Renal cortical epithelial cell (primary cell): Measurements from ENCODE around the gene CALML5. TPM values are rescaled to one million over a fixed set of nuclear protein-coding genes. Genes with fewer than 3 reads are reported as not detected.
A peak's percentile ranks its signal among the peaks of the same experiment; 100 is the strongest.
"Not testable (repeated sequence)": the region's sequence is repeated elsewhere in the genome, so short reads cannot be mapped to it uniquely, and the experiment has no call there.

ENCODE experiments used
- DNase-seq: peaks from one replicate; pipeline ENCODE4 v3.0.0-alpha.2; 2011; ENCODE audit warnings: low read depth
- total RNA-seq: library from RNA; depleted of rRNA; stranded (reverse); fragments of >200 nt; gene quantifications from 2 replicates; pipeline ENCODE4 v1.2.3, GENCODE V29; 2014

The CALML5 gene
- total RNA-seq, 1 donor from 2014 or later, result not detected

DNA sequence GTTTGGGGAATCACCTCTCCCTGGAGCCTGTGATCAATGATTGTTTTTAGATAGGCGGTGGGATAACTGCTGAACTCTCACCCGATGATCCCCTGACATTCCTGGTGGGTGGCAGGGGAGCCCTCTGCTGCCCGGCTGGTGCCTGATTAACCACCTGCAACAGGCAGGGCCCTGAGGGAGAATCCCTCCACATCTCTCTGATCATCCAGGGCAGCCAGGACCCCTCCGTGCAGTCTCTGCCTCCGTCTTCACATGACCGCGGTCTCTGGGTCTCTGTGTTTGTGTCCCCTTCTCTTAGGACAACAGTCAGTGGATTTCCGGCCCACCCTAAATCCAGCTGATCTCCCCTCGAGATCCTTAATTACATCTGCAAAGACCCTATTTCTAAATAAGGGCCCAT is 17.4 kb downstream of the CALML5 start:
- DNase-seq, result no peak

DNA sequence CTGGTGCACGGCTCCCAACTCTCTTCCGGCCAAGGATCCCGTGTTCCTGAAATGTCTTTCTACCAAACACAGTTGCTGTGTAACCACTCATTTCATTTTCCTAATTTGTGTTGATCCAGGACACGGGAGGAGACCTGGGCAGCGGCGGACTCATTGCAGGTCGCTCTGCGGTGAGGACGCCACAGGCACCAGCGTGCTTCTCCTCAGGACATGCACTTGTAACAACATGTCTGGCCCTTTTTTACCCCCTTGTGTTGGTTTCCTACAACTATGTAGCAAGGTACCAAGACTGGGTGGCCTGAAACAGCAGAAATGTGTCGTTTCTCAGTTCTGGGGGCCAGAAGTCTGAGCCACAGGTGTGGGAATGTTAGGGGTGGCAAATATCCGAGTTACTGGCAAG is 18.2 kb downstream of the CALML5 start:
- no peak for DNase-seq

DNA sequence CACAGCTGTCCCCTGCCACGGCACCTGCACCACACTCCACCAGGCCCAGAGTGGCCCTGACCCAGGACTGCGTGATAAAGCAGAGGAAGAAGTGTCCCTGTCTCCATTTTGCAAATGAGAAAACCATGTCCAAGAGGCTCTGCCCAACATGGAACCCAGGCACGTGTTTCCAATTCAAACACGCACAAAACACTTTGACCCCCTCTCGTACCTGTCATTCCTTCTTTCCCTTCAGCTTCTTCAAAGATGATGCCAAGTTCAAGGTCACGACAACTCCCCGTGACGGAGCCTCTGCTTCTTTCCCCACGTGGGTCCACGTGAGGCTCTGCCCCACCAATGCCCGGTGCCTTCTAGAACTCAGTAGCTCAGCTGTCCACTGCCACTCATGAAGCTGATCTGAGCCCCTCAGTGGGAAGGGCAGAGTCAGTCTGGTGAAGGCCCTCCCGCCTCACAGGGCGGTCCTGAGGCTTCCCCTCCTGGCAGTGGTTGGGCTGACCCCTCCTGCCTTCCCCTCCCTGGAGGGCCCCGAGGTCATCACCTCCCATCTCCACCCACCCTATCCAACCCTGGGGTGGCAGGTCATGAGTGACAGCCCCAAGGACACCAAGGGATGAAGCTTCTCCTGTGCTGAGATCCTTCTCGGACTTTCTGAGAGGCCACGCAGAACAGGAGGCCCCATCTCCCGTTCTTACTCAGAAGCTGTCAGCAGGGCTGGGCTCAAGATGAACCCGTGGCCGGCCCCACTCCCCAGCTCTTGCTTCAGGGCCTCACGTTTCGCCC is 19.0 kb downstream of the CALML5 start:
- DNase-seq, result no peak

DNA sequence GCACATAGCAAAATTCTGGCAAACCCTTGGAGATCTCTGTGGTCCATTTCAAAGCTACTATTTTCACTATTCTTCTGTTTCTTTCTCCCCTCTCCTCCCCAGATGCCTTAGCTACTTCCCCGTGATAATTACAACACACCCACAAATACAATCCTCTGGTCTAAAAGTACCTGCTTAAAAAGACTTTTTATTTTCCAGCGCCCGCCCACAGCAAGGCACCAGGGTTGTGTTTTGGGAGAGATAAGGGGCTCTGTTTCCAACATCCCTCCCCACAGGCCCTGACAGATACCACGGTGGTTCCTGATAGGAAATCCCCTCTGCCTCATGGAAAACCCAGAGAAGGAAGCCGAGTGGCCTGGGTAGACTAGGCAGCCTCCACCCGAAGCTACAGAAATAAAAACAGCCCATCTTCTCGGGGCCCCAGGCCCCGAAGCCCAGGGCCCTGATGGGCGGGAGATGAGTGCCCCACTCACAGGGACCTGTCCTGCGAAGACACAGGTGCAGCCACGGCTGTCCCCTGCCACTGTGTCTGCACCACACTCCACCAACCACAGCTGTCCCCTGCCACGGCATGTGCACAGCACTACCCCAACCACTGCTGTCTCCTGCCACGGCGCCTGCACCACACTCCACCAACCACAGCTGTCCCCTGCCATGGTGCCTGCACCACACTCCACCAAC is 19.7 kb downstream of the CALML5 start:
- DNase-seq, result no peak

DNA sequence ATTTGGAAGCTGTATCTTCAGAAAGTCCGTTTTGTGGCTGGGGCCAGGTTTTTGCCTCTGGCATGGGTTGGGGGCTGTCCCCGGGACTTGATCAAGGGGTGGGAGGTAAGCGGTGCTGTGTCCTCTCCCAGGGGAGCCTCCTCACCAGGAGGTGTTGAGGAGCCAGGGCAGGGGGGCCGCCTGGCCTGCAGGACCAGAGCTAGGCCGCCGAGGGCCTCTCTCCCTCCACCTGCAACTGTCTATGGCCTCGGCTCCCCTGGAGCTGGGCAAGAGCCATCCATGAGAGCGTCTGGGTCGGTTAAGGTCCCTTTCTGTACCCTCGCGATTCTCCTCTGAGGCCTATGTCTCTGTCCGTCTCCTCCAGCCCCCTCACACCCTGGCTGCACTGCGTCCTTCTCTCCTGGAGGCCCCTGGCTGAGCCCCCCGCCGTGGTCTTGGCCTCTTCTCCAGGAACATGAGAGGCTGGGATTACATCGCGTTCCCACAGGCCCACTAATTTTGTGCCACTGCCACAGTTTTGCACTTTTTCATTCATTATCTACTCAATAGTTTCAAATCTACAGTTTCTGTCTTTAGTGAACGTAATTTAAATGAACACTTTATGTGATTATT is 20.6 kb downstream of the CALML5 start:
- no peak for DNase-seq

DNA sequence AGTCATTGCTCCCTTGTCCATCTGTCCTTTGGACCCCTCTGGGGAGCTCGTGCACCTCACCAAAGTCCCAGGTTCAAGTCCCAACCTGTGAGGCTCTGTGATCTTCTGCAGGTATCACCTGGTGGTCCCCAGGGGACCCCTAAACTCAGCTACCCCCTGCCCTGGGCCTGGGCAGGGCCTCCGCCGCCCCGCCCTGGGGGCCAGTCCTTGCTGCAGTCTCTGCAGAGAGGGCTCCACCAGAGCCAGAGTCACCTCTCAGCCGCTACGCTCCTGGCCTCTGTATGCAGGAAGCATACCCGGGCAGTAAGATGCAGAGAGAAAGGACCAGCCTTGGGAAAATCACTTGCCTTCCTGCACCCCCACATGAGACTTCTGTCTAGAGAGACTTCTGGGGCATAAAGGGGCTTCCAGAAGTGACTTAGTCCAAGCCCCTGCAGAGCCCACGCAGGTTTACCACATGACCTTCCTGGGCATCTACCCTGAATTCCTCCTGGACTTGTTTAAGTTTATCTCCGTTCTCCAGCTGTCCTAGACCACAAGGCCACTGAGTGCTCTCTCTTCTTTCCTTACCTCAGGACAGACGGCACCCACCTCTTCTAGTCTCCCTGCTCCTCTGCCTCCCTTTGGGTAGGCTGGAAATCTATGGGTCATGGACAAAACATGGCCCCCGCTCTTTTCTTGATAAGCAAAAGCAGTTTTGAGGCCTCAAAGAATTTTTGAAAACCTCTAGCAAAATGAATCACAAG is 21.2 kb downstream of the CALML5 start:
- no peak for DNase-seq

DNA sequence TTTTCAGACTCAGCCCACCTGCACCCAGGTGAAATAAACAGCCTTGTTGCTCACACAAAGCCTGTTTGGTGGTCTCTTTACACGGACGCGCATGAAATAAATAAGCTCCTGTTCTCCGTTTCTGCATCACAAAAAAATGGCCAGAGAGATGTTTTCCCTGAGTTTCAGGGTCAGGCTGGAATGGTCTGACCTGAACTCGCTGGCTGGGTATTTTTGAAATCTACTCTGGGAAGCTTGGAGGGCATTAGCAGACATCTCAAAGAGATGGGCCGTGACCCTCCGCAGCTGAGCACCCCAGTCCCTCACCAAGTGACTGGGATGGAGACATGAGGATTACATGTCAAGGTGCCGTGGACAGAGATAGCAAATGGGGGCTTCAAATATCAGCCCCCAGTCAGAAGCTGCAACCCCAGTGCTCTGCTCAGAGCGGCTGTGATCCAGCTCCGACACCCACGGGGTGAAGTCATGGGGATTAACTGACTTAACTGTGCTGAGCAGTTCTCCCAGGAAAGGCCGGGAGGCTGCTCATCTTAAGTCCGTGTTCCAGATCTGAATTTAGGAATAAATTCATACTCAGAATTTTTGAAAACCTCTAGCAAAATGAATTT is 22.3 kb downstream of the CALML5 start:
- no peak for DNase-seq

DNA sequence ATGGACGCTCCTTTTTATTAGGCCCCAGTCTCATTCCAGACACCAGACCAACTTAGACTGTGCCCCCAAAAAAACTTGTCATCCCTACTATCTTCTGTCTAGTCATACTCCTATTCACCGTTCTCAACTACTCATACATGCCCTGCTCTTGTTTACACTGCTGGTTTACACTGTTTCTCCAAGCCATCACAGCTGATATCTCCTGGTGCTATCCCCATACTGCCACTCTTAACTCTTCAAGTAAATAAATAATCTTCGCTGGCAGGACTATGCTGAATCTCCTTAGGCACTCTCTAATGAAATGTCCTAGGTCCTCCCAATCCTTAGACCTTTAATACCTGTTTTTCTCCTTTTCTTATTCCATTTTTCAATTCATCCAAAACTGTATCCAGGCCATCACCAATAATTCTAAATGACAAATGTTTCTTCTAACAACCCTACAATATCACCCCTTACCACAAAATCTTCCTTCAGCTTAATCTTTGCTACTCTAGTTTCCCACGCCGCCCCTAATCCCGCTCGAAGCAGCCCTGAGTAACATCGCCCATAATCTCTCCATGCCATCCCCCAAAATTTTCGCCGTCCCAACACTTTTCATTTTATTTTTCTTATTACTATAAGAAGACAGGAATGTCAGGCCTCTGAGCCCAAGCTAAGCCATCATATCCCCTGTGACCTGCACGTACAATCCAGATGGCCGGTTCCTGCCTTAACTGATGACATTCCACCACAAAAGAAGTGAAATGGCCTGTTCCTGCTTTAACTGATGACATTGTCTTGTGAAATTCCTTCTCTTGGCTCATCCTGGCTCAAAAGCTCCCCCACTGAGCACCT is 23.2 kb downstream of the CALML5 start:
- not testable (repeated sequence) for DNase-seq

DNA sequence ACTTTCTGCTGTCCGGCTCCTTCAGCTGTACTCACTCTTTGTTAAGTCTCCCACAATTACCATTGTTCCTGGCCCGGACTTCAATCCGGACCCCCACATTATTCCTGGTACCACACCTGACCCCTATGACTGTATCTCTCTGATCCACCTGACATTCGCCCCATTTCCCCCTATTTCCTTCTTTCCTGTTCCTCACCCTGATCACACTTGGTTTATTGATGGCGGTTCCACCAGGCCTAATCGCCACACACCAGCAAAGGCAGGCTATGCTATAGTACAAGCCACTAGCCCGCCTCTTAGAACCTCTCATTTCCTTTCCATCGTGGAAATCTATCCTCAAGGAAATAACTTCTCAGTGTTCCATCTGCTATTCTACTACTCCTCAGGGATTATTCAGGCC is 24.3 kb downstream of the CALML5 start:
- DNase-seq, result not testable (repeated sequence)

DNA sequence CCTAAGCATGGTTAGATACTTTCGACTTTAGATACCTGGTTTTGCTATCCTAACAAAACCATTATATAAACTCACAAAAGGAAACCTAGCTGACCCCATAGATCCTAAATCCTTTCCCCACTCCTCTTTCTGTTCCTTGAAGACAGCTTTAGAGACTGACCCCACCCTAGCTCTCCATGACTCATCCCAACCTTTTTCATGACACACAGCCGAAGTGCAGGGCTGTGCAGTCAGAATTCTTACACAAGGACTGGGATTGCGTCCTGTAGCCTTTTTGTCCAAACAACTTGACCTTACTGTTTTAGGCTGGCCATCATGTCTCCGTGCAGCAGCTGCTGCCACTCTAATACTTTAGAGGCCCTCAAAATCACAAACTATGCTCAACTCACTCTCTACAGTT is 24.7 kb downstream of the CALML5 start:
- DNase-seq, result not testable (repeated sequence)

DNA sequence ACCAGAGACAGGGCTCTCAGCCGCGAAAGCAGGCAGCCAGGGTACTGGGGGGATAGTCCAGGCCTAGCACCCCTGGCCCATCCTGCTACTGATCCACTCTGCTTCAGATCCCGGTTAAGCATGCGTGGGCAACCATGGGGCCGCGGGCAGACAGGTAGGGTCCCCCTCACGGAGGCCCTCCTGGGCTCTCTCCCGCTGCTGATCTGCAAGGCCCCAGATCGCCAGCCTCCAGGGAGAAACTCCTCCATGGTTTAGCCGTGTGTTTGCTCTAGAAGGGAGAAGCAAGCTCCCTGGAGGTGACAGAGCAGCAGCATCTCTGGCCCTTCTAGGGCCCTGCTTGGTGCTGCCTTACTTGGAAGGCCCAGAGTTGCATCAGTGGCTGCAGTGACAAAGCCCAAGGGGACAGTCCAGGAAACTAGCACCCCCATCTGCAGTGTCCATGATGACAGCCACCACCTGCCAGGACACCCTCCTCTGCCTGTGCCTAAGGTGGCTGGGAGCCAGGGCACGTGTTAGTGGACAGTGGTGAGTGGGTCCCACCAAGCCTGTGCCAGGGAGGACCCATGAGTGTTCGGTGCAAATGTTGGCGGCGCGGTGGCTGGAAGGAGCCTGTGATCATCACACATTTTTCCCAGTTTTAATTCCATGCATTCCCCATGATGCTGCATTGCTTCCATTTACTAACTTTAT is 29.2 kb downstream of the CALML5 start:
- DNase-seq, result no peak

DNA sequence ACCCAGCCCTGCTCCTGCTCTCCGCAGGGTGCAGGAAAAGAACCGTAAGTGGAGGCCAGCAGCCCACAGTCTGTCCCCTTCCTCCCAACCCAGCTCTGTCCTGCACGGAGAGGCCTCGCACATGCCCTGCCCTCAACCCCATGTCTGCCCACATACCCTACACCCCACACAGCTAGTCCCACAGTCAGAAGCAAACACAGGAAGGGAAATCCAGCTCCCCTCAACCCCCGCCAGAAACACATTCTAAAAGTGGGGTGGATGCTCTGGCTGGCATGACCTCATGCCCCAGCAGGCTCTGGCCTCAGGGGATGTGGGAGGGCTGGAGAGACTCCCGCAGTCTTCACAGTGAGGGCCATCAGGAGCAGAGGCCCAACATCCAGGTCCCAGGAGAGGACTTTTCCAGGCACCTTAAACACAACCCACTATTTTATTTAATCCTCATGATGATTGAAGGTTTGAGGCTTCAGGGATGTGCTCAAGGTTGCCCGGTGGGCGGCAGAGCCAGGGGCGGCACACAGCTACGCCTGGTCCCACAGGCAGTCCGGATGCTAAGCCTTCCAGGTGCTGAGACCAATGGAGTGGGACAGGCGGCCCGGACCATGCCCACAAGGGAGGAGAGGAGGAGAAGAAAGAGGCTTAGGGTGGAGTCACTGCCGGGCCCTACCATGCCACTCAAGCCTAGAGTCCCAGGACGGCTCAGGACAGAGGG is 29.9 kb downstream of the CALML5 start:
- DNase-seq, result no peak

DNA sequence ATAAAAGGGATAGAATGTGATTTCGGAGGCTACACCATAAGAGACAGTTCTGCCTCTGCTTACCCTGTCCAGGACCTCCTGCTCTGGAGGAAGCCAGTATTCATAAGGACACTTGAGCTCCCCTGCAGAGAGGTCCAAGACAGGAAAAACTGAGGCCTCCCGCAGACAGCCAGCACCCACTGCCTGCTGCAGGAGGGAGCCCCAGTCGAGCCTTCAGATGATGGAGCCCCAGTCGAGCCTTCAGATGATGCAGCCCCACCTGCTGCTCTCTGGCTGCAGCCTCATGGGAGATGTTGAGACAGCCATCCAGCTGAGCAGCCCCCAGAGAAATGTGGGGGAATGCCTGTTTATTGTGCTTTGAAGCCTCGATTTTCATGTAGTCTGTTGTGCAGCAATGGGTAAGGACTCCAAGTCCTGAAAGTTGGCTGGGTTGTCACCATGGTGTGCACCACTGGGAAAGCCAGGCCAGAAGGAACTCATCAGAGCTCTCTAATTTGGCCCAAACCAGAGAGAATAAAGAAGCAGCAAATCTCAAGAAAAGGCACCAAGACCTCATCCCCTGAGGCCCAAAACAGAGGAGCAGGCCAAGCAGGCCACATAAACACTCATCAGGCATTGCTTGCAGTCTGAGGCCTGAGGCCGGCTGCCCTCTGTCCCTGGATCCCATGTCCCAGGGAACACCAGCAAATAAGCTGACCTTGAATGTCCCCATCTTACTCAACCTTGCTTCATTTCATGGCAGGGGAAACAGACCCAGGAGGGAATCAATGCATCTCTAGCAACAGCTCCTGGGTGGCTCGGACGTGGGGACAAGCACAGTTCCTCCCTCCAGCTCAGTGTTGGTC is 30.9 kb downstream of the CALML5 start:
- no peak for DNase-seq

DNA sequence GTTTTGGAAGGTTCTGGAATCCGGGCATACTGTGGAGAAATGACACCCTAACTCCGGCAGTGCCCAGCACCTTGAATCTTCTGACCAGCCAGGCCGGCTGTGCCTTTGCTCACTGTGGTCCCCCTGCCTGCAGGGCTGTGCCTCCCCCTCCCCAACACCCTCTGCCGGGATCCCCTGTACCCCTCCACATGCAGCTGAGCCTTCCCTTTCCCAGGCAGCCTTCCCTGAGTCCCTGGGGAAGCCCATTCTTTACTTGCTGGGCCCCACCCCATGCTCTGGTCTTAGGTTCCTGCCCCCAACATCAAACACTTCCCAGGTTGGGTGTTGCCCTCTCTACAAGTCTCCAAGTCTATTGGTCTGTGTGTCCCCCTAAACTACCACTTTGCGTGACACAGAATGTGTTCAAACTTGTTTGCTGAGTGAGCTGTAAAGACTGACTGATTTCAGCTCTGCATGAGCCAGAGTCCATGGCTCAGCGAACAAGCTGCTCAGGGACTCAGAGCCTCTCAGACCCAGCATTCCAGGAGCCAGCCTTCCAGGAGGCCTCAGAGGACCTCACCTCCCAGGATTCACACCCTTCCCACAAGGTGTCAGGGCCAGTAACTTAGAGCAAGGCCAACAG is 31.6 kb downstream of the CALML5 start:
- peak; percentile 53 for DNase-seq

DNA sequence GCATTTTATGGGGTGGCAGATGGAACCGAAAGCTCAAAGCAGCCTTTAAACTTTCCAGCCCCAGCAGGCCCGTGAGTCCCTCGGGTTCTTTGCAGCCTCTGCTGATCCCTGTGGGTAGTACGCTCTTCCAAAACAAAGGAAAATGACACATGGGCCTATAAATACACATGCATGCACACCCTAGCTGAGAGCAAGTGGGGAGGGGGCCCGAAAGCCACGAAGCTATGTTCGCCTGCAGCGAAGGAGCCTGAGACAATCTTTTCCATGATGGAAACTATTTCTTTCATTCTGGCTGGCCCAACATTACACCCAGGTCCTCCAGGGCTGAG is 32.2 kb downstream of the CALML5 start:
- no peak for DNase-seq

DNA sequence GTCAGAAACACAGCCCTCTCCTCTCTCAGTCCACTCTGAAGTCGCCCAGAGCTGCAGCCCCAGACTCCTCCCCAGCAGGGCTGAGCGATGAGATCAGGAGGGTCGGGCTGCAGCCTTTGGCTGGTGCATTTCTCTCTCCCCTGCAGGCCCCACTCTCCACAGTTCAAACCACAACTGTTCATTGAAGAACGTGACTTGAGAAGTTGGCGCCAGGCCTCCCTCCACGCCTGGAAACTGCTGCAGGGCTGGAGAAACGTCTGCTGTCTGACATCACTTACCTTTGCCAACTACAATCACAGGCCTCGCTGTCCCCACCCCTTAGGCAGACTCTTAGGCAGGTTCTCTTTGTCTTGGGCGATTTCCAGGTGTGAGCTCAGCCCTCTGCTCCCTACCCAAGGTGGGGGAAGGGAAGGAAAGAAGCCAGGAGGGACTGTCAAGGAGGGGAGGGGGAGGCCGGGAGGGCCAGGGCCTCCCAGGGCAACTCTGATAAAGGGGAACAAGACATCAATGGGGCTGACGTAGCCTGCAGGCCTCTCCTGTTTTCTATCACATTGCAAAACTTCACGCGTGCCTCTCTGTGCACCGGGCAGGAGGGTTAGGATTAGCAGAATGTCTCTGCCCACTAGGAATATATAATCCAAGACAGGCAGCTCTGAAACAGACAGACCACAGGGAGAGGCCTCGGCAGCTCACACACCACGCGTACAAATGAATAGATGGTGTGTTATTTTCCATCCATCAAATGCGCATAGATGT is 32.7 kb downstream of the CALML5 start:
- DNase-seq, result peak; percentile 74

DNA sequence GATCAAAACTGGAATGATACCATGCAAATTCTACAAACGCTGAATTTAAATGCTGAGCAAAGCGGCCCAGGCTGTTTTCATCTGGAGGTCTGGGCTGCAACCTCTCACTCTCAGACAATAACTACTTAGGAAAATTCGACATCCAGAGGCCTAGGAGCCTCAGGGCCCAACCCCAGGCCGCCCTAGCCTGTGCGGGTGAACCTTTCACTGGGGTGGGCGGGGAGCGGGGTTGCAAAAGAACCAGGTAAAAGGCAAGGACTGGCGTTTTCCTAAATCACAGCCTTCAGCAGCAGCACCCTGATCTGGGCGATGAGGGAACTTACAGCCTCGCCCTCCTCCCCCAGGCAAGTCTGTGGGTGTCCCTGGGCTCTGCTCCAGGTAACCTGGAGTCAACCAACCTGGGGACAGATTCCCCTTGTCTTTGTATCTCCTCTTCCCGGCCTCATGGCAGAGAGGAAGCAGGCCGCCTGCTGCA is 33.4 kb downstream of the CALML5 start:
- no peak for DNase-seq

DNA sequence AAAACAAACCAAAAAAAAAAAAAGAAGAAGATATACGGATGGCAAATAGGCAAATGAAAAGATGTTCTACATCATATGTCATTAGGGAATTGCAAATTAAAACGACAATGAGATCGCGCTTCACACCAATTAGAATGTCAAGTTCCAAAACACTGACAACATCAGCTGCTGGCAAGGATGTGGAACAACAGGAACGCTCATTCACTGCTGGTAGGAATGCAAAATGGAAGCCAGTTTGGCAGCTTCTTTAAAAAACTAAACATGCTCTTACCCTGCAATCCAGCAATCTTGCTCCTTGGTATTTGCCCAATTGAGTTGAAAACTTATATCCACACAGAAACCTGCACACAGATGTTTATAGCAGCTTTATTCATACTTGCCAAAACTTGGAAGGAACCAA is 34.8 kb downstream of the CALML5 start:
- no peak for DNase-seq
